ENCODE measurements around the gene SLC8B1.

Gene SLC8B1

DNA sequence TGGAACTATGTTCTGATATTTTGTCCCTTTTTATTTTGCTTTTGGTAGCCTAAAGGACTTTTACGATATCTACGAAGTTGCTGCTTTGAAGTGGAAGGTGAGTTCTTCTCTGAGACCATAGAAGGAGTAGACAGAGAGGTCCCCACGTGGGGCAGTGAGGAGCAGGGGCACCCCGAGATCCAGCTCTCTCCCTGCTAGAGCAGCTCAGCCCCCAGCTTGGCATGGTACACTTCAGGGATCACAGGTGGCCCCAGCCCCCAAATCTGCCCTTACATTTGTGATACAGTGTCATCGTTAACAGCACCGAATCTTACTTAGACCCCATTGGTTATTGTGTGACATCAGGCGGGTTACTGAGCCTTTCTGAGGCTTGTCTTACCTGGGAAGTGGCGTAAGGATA, 56.8 kb downstream of the SLC8B1 start:
- Histone ChIP-seq H3K9ac (ENCODE audit: low read length) (no peak overlapping the region), H3K9me3 (ENCODE audit: control insufficient read depth, insufficient read depth, low read depth, low read length) (no peaks in the 10 kb centered on the region), H3K27me3 (ENCODE audit: control insufficient read depth, insufficient read depth, low read length) (no peaks in the 10 kb centered on the region), H3K36me3 (ENCODE audit: control insufficient read depth, insufficient read depth, low read length) (peaks cover 34% of the 10 kb centered on the region), H3K4me1 (ENCODE audit: control insufficient read depth, insufficient read depth, low read length) (no peaks in the 10 kb centered on the region; the same call in 1 of the 2 replicates), H3K27ac (ENCODE audit: low read depth, low read length) (no peak overlapping the region), H3K4me3 (ENCODE audit: low read depth, low read length) (no peak overlapping the region)

DNA sequence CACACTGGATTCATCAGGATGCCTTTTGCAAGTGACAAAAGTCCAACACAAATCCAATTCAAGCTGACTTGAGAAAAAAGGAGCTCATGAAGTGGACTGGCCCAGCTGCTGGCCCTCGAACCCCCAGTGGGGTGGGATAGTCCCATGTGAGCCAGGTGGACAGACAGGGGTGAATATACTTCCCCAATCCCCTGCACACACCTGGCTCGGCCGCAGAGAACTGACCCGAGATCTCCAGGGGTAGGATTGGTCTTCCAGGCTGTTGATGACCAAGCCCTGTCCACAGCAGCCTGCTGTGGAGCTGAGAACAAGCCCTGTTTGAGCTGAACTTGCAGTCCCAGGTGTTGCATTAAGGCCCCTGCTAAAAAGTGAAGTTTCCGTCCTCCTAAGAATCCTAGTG, 57.4 kb downstream of the SLC8B1 start:
- no peaks in the 10 kb centered on the region; the same call in 1 of the 2 replicates for H3K4me1 ChIP-seq (ENCODE audit: control insufficient read depth, insufficient read depth, low read length)
- no peak overlapping the region for H3K4me3 ChIP-seq (ENCODE audit: low read depth, low read length)
- peaks cover 34% of the 10 kb centered on the region for H3K36me3 ChIP-seq (ENCODE audit: control insufficient read depth, insufficient read depth, low read length)
- H3K9ac ChIP-seq (ENCODE audit: low read length), result no peak overlapping the region
- no peaks in the 10 kb centered on the region for H3K27me3 ChIP-seq (ENCODE audit: control insufficient read depth, insufficient read depth, low read length)
- H3K9me3 ChIP-seq (ENCODE audit: control insufficient read depth, insufficient read depth, low read depth, low read length), result no peaks in the 10 kb centered on the region
- H3K27ac ChIP-seq (ENCODE audit: low read depth, low read length), result no peak overlapping the region

DNA sequence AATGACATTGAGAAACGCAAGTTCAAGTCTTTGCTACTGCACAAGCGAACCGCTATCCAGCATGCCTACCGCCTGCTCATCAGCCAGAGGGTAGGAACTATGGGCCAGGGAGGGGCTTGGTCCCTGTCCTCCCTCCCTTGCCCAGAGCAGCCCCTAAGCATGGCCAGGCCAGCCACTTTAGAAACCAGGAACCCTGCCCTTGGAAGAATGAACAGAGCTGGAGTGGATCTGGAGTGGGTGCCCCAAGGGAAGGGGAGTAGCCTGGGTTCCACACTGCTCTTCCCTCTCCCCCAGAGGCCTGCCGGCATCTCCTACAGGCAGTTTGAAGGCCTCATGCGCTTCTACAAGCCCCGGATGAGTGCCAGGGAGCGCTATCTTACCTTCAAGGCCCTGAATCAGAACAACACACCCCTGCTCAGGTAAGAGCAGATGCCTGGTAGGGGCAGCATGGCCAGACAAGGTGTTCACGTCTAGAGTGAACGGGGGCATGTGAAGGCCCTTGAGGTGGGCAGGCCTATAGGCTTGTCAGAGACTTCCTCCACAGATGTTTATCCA, 57.9 kb downstream of the SLC8B1 start:
- peaks cover under 1% of the 10 kb centered on the region; the same call in 1 of the 2 replicates for H3K4me1 ChIP-seq (ENCODE audit: control insufficient read depth, insufficient read depth, low read length)
- H3K9me3 ChIP-seq (ENCODE audit: control insufficient read depth, insufficient read depth, low read depth, low read length), result no peaks in the 10 kb centered on the region
- no peak overlapping the region for H3K4me3 ChIP-seq (ENCODE audit: low read depth, low read length)
- H3K36me3 ChIP-seq (ENCODE audit: control insufficient read depth, insufficient read depth, low read length), result peaks cover 34% of the 10 kb centered on the region
- no peak overlapping the region for H3K9ac ChIP-seq (ENCODE audit: low read length)
- H3K27me3 ChIP-seq (ENCODE audit: control insufficient read depth, insufficient read depth, low read length), result no peaks in the 10 kb centered on the region
- H3K27ac ChIP-seq (ENCODE audit: low read depth, low read length), result no peak overlapping the region

DNA sequence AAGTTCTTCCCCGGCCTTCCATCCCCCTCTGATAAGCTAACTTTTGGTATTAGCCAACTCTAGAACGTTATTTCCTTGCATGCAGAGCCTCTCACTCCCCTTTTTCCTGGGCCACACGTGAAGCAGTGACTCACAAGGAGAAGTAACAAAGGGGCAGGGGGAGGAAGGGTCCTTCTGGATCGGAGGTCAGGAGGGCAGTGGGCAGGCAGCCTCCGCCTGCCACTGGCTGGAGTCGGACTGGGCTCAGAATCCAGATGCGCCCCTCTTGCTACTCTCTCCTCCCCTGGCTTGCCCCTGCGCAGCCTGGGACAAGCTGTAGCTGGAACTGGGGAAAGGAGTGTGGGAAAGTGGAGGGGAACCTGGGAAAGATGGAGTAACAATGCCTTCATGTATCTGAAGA, 58.6 kb downstream of the SLC8B1 start:
- H3K27ac ChIP-seq (ENCODE audit: low read depth, low read length), result no peak overlapping the region
- H3K9me3 ChIP-seq (ENCODE audit: control insufficient read depth, insufficient read depth, low read depth, low read length), result no peaks in the 10 kb centered on the region
- H3K4me3 ChIP-seq (ENCODE audit: low read depth, low read length), result no peak overlapping the region
- peaks cover 7% of the 10 kb centered on the region; the same call in 1 of the 2 replicates for H3K4me1 ChIP-seq (ENCODE audit: control insufficient read depth, insufficient read depth, low read length)
- H3K27me3 ChIP-seq (ENCODE audit: control insufficient read depth, insufficient read depth, low read length), result no peaks in the 10 kb centered on the region
- H3K36me3 ChIP-seq (ENCODE audit: control insufficient read depth, insufficient read depth, low read length), result peaks cover 34% of the 10 kb centered on the region
- H3K9ac ChIP-seq (ENCODE audit: low read length), result no peak overlapping the region

DNA sequence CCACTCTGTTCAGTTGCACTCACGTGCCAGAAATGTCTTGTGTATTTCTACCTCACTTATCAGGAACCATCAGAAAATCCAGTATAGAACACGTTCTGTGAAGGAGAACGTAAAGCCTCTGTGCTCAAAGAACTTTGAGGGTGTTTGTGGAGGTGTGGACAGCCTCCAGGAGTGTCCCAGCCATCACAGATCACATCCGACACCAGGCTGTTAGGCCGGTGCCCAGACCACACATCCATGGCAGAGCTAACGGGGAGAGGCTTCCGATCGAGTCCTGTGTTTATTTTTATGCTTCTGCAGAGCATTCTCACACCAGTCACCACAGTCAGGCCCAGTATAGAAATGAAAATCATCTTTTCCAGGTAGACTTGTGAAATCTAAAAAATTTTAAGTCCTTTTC, 60.1 kb downstream of the SLC8B1 start:
- Histone ChIP-seq H3K4me1 (ENCODE audit: control insufficient read depth, insufficient read depth, low read length) (peaks cover 7% of the 10 kb centered on the region; the same call in 1 of the 2 replicates), H3K9me3 (ENCODE audit: control insufficient read depth, insufficient read depth, low read depth, low read length) (no peaks in the 10 kb centered on the region), H3K36me3 (ENCODE audit: control insufficient read depth, insufficient read depth, low read length) (peaks cover 31% of the 10 kb centered on the region), H3K27ac (ENCODE audit: low read depth, low read length) (no peak overlapping the region), H3K4me3 (ENCODE audit: low read depth, low read length) (no peak overlapping the region), H3K27me3 (ENCODE audit: control insufficient read depth, insufficient read depth, low read length) (no peaks in the 10 kb centered on the region), H3K9ac (ENCODE audit: low read length) (no peak overlapping the region)

DNA sequence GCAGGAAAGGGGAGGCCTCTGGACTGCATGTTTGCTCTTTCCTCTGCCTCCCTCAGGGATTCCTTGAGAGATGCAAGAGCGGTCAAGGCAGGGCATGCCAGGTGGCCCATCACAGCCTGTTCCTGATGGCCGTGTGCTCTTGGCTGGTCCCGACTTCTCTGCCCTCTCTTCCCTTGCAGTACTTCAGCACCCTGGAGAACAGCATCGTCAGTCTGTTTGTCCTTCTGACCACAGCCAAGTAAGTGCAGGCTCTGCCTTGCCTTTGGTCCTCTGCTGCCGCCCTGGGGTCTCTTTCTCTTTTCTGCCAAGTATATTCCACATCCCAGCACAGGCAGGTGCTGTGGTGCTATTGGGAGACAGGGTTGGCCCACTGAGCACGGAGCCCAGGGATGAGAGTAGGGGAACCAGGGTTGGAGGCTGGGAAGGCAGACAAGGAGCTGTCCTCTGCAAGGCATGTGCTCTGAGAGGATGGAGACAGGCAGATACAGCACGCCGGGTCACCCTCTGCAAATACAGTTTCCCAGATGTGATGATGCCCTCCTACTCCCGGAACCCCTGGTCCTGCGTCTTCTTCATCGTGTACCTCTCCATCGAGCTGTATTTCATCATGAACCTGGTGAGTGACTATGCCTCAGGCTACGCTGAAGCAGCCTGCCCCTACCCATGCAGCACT, 61.7 kb downstream of the SLC8B1 start:
- Histone ChIP-seq H3K4me1 (ENCODE audit: control insufficient read depth, insufficient read depth, low read length) (peaks cover 7% of the 10 kb centered on the region; the same call in 1 of the 2 replicates), H3K36me3 (ENCODE audit: control insufficient read depth, insufficient read depth, low read length) (peaks cover 40% of the 10 kb centered on the region), H3K9ac (ENCODE audit: low read length) (no peak overlapping the region), H3K4me3 (ENCODE audit: low read depth, low read length) (no peak overlapping the region), H3K27ac (ENCODE audit: low read depth, low read length) (no peak overlapping the region), H3K27me3 (ENCODE audit: control insufficient read depth, insufficient read depth, low read length) (no peaks in the 10 kb centered on the region), H3K9me3 (ENCODE audit: control insufficient read depth, insufficient read depth, low read depth, low read length) (no peaks in the 10 kb centered on the region)

DNA sequence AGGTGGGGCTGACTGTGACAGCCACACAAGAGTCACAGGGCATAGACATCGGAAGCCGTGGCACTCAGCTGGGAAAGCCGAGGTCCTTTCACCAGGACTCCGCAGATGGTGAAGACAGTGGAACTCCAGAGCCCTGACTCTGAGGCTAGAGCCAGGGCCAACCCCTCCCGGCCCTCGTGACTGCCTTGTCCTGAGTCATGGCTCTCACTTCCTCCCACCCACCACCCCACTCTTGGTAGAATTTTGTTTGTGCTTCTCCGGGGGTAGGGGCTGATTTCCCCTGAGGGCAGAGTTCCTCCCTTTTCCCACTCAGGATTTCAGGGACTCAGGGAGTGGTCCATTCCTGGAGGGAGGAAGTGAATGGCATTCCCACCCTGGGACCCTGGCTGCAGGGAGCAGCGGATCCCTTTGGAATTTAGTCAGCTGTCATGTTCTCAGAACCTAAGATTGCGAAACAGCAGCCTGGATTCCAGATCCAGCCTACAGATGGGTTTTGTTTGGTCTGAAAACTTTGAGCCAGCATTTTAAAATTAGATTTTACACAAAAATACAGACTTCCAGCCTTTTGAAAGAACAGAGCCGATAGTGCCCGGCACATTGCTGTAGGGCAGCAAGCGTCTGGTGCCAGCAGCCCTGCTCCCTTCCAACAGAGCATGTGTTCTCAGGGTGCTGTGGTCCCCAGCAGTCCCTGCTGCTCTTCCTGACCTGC, 62.9 kb downstream of the SLC8B1 start:
- Histone ChIP-seq H3K36me3 (ENCODE audit: control insufficient read depth, insufficient read depth, low read length) (peaks cover 38% of the 10 kb centered on the region), H3K27me3 (ENCODE audit: control insufficient read depth, insufficient read depth, low read length) (no peaks in the 10 kb centered on the region), H3K9me3 (ENCODE audit: control insufficient read depth, insufficient read depth, low read depth, low read length) (no peaks in the 10 kb centered on the region), H3K27ac (ENCODE audit: low read depth, low read length) (no peak overlapping the region; the same call in 1 of the 2 replicates), H3K4me3 (ENCODE audit: low read depth, low read length) (no peak overlapping the region), H3K9ac (ENCODE audit: low read length) (no peak overlapping the region), H3K4me1 (ENCODE audit: control insufficient read depth, insufficient read depth, low read length) (peaks cover 7% of the 10 kb centered on the region; the same call in 1 of the 2 replicates)

DNA sequence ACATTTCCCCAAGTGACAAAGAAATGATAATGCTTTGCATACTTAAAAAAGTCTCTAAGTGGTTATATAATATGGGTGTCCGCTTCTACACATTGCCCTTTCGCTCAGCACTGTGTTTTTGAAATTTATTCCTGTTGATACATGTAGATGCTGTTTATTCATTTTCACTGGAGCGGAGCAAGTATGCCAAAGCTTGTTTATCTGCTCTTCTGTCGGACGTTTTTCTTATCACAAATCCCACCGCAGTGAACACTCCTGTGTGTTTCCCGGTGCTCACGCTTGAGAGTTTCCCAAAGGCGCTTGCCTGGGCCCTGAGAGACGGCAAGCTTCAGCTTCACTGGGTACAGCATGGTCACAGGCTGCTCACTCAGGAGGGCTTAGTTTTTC, 63.5 kb downstream of the SLC8B1 start:
- H3K27ac ChIP-seq (ENCODE audit: low read depth, low read length), result no peak overlapping the region; the same call in 1 of the 2 replicates
- H3K27me3 ChIP-seq (ENCODE audit: control insufficient read depth, insufficient read depth, low read length), result no peaks in the 10 kb centered on the region
- H3K4me3 ChIP-seq (ENCODE audit: low read depth, low read length), result no peak overlapping the region
- H3K9ac ChIP-seq (ENCODE audit: low read length), result no peak overlapping the region
- no peaks in the 10 kb centered on the region for H3K9me3 ChIP-seq (ENCODE audit: control insufficient read depth, insufficient read depth, low read depth, low read length)
- H3K36me3 ChIP-seq (ENCODE audit: control insufficient read depth, insufficient read depth, low read length), result peaks cover 40% of the 10 kb centered on the region
- H3K4me1 ChIP-seq (ENCODE audit: control insufficient read depth, insufficient read depth, low read length), result peaks cover 7% of the 10 kb centered on the region; the same call in 1 of the 2 replicates

DNA sequence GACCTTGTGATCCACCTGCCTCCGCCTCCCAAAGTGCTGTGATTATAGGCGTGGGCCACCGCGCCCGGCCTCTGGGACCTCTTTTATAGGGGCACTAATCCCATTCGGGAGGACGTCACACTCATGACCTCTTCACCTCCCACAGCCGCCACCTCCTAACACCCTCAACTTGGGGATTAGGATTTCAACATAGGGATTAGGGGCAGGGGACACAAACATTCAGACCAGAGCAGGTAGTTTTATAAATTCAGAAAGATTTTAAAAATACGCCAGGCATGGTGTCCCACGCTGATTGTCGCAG, 64.2 kb downstream of the SLC8B1 start:
- peaks cover 42% of the 10 kb centered on the region for H3K36me3 ChIP-seq (ENCODE audit: control insufficient read depth, insufficient read depth, low read length)
- H3K4me3 ChIP-seq (ENCODE audit: low read depth, low read length), result no peak overlapping the region
- no peaks in the 10 kb centered on the region for H3K27me3 ChIP-seq (ENCODE audit: control insufficient read depth, insufficient read depth, low read length)
- no peak overlapping the region for H3K27ac ChIP-seq (ENCODE audit: low read depth, low read length)
- peaks cover 7% of the 10 kb centered on the region; the same call in 1 of the 2 replicates for H3K4me1 ChIP-seq (ENCODE audit: control insufficient read depth, insufficient read depth, low read length)
- no peaks in the 10 kb centered on the region for H3K9me3 ChIP-seq (ENCODE audit: control insufficient read depth, insufficient read depth, low read depth, low read length)
- no peak overlapping the region for H3K9ac ChIP-seq (ENCODE audit: low read length)

DNA sequence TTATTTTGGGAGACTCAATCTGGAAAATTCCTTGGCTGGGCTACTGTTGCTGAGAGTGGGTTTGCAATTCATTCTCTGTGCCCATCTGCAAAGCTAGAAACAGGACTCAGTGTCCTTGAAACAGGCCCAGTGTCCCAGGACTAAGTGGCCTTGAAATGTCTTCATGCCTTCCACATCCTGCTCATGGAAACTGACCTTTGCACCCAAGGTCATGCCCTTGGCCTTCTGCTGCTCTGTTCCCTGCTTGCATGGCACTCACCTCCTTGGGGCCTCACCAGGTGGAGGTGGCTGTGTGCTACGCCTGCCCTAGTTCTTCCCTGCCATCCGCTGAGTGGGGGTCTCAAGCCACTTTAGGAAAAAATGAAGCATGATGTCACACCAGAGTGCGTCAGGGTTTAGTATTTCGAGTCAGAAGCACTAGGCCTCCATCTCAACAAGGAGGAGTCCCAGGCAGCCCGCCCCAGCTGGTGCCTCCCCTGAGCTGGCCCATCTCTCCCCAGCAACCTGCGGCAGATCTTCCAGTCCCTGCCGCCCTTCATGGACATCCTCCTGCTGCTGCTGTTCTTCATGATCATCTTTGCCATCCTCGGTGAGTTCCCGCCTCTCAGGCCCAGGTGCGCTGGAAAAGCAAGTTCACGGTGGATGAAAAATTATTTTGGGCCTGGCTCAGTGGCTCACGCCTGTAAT, 65.5 kb downstream of the SLC8B1 start:
- Histone ChIP-seq H3K36me3 (ENCODE audit: control insufficient read depth, insufficient read depth, low read length) (peaks cover 39% of the 10 kb centered on the region), H3K9ac (ENCODE audit: low read length) (no peak overlapping the region), H3K27me3 (ENCODE audit: control insufficient read depth, insufficient read depth, low read length) (no peaks in the 10 kb centered on the region), H3K4me3 (ENCODE audit: low read depth, low read length) (no peak overlapping the region), H3K9me3 (ENCODE audit: control insufficient read depth, insufficient read depth, low read depth, low read length) (no peaks in the 10 kb centered on the region), H3K27ac (ENCODE audit: low read depth, low read length) (no peak overlapping the region), H3K4me1 (ENCODE audit: control insufficient read depth, insufficient read depth, low read length) (peaks cover 7% of the 10 kb centered on the region; the same call in 1 of the 2 replicates)

DNA sequence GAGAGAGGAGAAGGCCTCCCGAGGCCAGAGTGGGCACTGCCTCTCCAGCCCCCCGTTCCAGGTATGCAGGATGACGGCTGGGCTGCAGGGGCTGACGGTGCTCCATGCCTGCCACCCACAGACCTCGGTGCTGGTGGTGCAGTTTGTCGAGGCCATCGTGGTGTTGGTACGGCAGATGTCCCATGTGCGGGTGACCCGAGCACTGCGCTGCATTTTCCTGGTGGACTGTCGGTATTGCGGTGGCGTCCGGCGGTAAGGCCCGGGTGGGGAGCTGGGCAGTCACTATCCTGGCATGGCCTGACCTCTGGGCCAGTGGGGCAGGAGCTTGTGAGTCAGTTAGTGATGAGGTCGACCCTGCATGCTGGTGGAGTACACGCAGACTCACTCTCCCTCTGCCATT, 66.3 kb downstream of the SLC8B1 start:
- H3K27me3 ChIP-seq (ENCODE audit: control insufficient read depth, insufficient read depth, low read length), result no peaks in the 10 kb centered on the region
- H3K4me1 ChIP-seq (ENCODE audit: control insufficient read depth, insufficient read depth, low read length), result peaks cover 7% of the 10 kb centered on the region; the same call in 1 of the 2 replicates
- H3K27ac ChIP-seq (ENCODE audit: low read depth, low read length), result no peak overlapping the region
- no peak overlapping the region for H3K9ac ChIP-seq (ENCODE audit: low read length)
- no peaks in the 10 kb centered on the region for H3K9me3 ChIP-seq (ENCODE audit: control insufficient read depth, insufficient read depth, low read depth, low read length)
- H3K36me3 ChIP-seq (ENCODE audit: control insufficient read depth, insufficient read depth, low read length), result peaks cover 35% of the 10 kb centered on the region
- H3K4me3 ChIP-seq (ENCODE audit: low read depth, low read length), result no peak overlapping the region

All from HUES6 (cell line).